GM23338 (cell line): Measurements from ENCODE around the gene IQCE.
"Not testable (repeated sequence)": the region's sequence is repeated elsewhere in the genome, so short reads cannot be mapped to it uniquely, and the experiment has no call there.

Experiments
- CTCF ChIP-seq, 2 experiments: fragments of 200-600 bp in 1 of 2; sonication (generic) in 1 of 2; conservative IDR thresholded peaks; 2 replicates each; pipeline versions ENCODE4 v1.5.1 to v1.6.1; 2016 to 2017; ENCODE audit warnings: antibody characterized with exemption in 2 of 2, low read depth in 2 of 2, mild to moderate bottlenecking in 2 of 2, moderate library complexity in 1 of 2
- EZH2 ChIP-seq: fragments of 200-600 bp; sonication (generic); IDR thresholded peaks from one replicate; pipeline ENCODE4 v1.8.0; 2017; ENCODE audit warnings: antibody characterized with exemption, mild to moderate bottlenecking, low read depth; ENCODE audit not compliant: unreplicated experiment
- EZH2phosphoT487 ChIP-seq: fragments of 200-600 bp; sonication (generic); IDR thresholded peaks from one replicate; pipeline ENCODE4 v1.8.1; 2018; ENCODE audit warnings: antibody characterized with exemption; ENCODE audit not compliant: unreplicated experiment
- JUNB ChIP-seq: IDR thresholded peaks from one replicate; pipeline ENCODE4 v1.6.1; 2016; ENCODE audit warnings: antibody characterized with exemption; ENCODE audit not compliant: unreplicated experiment
- NANOG ChIP-seq: IDR thresholded peaks from 2 replicates; pipeline ENCODE4 v1.6.1; 2016; ENCODE audit warnings: antibody characterized with exemption, borderline replicate concordance
- POLR2AphosphoS5 ChIP-seq: IDR thresholded peaks from 2 replicates; pipeline ENCODE4 v1.6.1; 2016; ENCODE audit warnings: antibody characterized with exemption, low read depth
- REST ChIP-seq: IDR thresholded peaks from one replicate; pipeline ENCODE4 v1.6.1; 2018; ENCODE audit warnings: antibody characterized with exemption; ENCODE audit not compliant: unreplicated experiment
- ZNF114 ChIP-seq: fragments of 250-450 bp; sonication (Bioruptor Pico); IDR thresholded peaks from 2 replicates; pipeline ENCODE4 v1.5.0; 2020; ENCODE audit warnings: mild to moderate bottlenecking, moderate library complexity
- ZNF462 ChIP-seq: fragments of 250-450 bp; sonication (Bioruptor Pico); IDR thresholded peaks from 2 replicates; pipeline ENCODE4 v1.5.0; 2020; ENCODE audit warnings: mild to moderate bottlenecking, moderate library complexity

DNA sequence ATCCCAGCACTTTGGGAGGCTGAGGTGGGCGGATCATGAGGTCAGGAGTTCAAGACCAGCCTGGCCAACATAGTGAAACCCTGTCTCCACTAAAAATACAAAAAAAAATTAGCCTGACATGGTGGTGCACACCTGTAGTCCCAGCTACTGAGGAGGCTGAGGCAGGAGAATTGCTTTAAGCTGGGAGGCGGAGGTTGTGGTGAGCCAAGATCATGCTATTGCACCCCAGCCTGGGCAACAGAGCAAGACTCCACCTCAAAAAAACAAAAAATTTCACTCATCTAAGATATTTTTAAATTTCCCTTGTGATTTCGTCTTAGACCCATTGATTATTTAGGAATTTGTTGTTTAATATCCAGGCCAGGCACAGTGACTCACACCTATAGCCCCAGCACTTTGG is 5.2 kb downstream of the IQCE start:
- not testable (repeated sequence) for TF ChIP-seq CTCF (conservative IDR thresholded peaks at IDR 0.05; ENCODE audit: low read depth in 2 of 2); EZH2; REST; EZH2phosphoT487; ZNF114 (CRISPR knock-in tag); POLR2AphosphoS5; ZNF462; NANOG; JUNB
